Stimulated activated CD8-positive, alpha-beta memory T cell treated with anti-CD3 and anti-CD28 coated beads, Interleukin-7, amount 100 ng/mL, for 24 hours (primary cell): Measurements from ENCODE around the gene DGAT2.

Source experiments
- DNase-seq: peaks from one replicate; pipeline ENCODE4 v3.0.0-alpha.2; 2020; ENCODE audit warnings: low read depth

Gene DGAT2

GRCh38 chr11:75780888-75781287, 12.3 kb downstream of the DGAT2 start:
- DNase-seq: no peak

GRCh38 chr11:75781296-75781695, 12.7 kb downstream of the DGAT2 start:
- no peak for DNase-seq

DNA sequence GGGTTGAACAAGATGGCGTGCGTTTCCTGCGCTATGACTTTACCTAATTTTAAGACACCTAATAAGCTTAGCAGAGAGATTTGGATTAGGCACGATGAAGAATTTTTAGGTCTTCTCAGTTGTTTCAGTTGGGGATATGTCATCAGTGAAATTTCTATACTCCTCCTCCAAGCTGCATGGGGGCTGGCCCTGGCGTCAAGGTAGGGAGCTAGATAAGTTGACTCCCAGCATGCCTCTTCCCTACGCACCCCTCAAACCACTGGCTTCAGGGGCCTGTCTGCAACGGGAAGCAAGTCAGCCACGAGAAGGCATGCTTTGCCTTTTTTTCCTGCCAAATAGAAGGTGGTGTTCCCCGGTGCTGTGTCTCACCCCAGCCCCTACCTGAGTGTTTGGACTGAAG, 13.3 kb downstream of the DGAT2 start:
- no peak for DNase-seq

GRCh38 chr11:75782540-75783263, 14.1 kb downstream of the DGAT2 start:
- DNase-seq: no peak

DNA sequence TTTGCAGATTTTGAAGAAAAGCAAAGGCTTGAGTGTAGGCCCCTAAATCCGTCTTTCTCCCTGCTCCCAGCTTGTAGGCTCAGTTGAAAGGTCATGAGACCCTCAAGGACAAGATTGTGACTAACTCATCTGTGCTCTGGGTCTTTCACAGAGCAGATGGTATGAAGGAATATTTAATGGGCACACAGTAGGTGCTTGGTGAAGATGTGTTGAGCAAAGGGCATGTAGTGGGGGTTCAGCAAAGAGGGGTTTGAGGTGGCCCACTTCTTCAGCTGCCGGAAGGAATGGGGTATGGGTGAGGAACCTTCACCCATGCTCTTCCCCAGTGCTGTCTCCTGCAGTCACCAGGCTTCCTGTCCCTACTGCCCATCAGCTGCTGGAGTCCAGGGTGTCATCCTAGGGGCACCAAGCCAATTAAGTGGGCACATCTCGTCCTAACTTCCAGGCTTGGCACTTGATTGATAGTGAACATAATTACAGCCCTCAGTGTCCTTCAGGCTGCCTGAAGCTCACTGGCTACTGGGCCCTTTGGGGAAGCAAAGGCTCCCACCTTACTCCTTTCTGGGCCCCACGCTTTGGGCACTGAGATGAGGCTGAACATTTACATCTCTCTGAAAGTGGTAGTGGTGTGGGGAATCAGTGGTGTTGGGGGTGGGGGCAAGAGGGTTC, 15.0 kb downstream of the DGAT2 start:
- DNase-seq: no peak

DNA sequence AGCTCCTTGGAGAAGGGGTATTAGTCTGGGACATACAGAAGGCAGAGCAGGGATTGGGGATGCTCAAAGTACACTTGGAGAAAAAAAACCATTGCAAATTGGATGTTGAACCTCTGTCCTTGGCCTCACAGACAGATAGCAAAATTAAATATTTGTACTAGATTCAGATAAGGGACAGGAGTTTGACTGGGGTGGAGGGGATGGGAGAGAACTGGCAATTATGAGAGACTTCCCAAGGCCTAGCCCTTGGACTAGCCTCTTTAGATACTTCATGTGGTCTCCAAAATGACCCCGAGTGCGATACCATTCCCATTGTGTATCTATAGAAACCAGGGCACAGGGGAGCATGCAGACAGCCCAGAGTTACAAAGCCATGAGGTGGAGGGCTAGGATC, 15.5 kb downstream of the DGAT2 start:
- DNase-seq: no peak

GRCh38 chr11:75784506-75784905, 15.9 kb downstream of the DGAT2 start:
- DNase-seq: no peak

DNA sequence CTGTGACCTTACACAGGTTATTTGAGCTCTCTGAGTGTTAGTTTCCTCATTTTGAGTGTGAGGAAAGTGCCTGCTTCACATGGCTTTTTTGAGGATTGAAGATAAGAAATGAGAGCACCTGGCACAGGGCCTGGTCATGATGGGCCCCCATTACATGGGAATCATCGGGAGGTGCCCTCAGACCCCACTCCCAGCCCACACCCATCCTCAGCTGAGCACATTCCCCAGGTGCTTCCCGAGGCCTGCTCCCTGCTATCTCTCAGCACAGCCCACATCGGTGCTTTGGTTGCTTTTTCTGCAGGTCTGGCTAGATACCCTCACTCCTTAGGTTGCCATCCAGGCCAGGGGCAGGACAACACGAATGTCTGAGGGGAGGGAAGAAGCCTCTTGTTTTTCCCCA, 16.6 kb downstream of the DGAT2 start:
- DNase-seq: no peak

- no peak for DNase-seq
Measured at GRCh38 chr11:75786101-75786736, 17.6 kb downstream of the DGAT2 start.

- DNase-seq: no peak
Measured at GRCh38 chr11:75789521-75789920, 20.9 kb downstream of the DGAT2 start.

DNA sequence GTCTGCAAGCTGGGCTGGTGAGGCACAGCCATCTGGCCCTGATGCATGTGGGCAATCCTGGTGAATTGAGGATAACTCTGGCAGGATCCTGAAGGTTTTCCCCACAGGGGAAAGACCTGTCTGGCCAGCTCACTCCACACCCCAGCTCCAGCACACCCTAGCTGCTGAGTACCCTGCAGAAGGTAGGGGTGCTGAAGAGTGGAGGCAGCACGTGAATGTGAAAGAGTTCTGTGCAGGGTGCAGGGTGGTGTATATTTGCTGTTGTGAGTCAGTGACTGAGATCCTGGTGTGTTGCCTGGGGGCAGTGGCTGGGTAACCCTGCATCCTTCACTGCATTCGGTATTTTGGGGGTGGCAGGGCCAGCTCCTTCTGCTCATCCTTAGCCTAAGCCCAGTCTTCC, 22.4 kb downstream of the DGAT2 start:
- DNase-seq: no peak

DNA sequence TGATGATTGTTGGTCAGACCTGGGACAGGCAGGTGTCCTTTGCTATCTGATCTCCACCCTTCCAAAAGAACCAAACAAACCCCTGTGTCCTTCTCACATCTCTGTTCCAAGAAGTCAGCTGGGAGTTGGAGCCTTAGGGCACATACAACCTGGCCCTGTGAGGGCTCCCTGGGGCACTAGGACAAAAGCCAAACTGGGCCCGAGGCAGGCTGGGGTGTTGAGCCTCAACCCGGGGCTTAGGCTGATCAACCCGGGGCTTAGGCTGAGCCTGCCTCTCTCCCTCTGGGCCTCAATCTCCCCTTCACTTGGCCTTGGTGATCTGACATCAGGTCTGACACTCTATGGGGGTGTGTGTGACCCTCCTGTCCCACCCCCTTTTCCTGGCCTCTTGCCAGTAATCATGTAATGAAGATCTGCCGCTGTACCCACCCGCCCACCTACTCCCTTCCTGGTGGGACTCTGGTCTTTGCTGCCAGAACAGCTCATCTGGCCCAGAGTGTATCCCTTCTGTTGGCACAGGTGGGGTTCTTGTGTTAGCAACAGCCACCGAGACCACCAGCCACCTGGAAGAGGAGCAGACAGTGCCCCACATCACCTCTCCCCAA, 23.7 kb downstream of the DGAT2 start:
- DNase-seq: no peak

DNA sequence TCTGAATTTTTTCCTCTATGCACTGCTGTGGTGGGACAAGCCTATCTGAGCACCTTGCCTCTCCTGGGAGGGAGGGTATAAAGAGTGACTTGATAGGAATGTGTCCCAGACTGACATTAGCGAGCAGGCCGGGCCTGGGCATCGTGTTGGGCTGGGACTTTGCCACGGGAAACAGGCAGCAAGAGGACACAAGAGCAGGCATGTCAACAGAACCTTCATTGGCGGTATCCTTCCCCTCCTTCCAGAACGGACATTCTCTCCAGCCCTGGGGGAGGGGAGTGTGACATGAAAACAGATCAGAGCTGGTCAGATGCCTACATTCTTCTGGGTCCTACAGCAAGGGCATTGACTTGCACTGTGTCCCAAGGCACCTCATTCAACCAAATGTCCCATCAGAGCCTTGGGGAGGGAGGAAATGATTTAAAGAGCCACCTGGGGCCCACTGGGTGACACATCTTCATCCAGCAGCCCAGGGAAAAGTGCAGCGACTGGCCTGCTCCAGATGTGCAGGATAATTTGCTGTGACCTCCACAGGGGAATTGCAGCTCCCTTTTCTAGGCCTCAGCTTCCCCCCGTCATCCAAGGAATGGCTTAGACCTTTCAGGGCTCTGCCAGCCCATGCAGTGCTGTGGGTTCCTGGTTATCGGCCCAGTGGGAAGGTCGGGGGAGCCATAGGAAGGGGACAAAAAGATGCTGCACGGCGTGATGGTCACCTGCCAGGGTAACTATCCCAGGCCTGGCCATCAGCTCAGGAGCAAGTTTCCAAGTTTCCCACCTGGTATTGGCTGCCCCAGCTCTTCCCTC, 24.6 kb downstream of the DGAT2 start:
- DNase-seq: no peak

DNA sequence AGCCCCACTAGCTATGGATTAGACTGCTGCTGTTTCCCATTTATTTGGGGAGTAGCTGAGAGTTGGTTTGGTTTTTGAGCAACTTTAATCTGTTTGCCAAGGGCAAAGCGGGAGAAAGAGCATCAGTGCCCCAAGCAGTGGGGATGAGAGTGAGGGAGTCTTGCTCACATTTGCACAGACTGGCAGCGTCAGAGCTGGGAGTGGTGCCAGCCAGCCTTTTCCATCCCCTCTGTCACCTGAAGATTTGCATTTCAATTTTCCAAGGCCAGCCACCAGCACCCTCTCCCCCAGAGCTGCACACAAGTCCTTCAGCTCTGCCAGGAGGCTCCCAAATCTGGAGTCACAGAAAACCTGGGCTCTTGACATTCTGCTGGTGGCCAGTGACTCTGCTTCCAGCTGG, 25.4 kb downstream of the DGAT2 start:
- no peak for DNase-seq

DNA sequence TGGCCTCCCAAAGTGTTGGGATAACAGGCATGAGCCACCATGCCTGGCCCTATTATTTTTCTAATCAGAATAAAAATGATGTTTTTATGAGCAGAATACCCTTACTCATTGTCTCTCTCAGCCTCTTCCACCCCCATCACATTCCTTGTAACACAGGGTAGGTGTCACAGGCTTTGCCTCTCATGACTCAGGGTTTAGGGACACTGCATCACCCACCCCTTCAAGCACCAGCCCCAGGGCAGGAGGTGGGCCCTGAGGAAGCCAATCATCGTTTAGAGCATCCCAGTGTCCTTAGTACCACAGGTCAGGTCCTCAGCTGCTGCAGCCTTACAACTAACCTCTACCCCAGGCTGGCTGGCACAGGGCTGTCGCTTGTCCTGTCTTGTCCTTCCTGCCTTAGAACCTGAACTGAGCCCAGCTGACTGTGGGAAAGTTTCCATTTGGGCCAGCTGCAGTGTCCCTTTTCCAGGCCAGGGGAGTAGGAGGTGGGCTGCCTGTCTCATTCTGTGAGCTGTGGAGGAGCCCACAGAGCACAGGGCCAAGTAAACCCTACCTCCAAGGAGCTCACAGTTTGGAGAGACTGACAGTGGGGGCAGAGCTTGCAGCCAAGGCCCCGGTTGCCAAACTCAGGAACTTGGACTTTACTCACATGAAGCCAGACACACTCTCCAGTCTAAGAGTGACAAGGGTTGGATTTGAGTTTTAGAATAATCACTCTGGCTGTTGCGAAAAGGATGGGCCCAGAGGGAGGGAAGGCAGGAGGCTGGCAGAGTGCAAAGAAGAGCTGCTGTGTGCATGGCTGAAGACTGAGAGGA, 26.9 kb downstream of the DGAT2 start:
- no peak for DNase-seq

DNA sequence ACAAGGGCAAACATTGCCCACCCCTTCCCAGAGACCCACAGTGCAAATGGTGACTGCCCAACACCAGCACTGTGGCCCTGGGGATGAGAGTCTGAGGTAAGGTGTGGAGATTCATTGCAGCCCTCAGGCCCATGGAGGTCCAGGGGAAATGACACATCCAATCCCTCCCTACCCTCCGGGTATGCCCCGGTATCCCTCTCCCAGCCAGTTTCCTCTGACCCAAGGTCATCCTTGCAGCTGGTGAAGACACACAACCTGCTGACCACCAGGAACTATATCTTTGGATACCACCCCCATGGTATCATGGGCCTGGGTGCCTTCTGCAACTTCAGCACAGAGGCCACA, 27.5 kb downstream of the DGAT2 start:
- DNase-seq: no peak

DNA sequence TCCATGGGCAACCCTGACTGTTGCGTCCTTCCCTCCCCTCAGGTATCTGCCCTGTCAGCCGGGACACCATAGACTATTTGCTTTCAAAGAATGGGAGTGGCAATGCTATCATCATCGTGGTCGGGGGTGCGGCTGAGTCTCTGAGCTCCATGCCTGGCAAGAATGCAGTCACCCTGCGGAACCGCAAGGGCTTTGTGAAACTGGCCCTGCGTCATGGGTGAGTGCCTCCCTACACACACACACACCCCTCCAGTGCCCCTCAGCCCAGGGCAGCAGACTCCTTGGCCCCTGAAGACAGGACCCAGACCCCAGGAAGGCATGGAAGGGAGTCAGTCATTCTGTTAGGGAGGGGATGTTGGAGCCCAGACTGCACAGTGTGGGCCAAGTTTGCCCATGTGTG, 28.5 kb downstream of the DGAT2 start:
- DNase-seq: no peak

- DNase-seq: no peak
Measured at GRCh38 chr11:75797792-75798191, 29.2 kb downstream of the DGAT2 start.

DNA sequence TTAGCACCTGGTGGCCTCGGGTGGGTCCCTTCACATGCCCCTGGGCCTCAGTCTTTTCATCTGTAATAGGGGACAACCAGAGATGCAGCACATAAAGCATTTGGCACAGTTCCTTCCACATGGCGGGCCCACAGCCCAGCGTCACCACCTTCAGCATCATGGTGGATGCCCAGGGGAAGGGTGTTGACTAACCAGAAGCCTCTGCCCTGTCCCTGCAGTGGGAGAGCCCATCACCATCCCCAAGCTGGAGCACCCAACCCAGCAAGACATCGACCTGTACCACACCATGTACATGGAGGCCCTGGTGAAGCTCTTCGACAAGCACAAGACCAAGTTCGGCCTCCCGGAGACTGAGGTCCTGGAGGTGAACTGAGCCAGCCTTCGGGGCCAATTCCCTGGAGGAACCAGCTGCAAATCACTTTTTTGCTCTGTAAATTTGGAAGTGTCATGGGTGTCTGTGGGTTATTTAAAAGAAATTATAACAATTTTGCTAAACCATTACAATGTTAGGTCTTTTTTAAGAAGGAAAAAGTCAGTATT, 31.6 kb downstream of the DGAT2 start:
- DNase-seq: no peak

- DNase-seq: no peak
Measured at GRCh38 chr11:75800728-75801361, 32.3 kb downstream of the DGAT2 start.
